GM12891 (cell line): ENCODE measurements around the gene MMEL1.

Experiments
- DNase-seq: peaks from one replicate; pipeline ENCODE4 v3.0.0; 2011; ENCODE audit warnings: low spot score; ENCODE audit not compliant: insufficient read length
- FAIRE-seq: peaks from 2 replicates; lab custom pipeline; 2011; peaks lifted over from hg19 to GRCh38; lab: Jason Lieb, UNC
- PAX5 ChIP-seq: IDR thresholded peaks from 2 replicates; pipeline ENCODE4 v1.6.1; 2011; ENCODE audit warnings: low read length, moderate library complexity, mild to moderate bottlenecking; ENCODE audit not compliant: insufficient read depth, severe bottlenecking
- POLR2A ChIP-seq: IDR thresholded peaks from 2 replicates; pipeline ENCODE4 v1.6.1; 2011; ENCODE audit warnings: low read depth, low read length, control low read depth
- POLR2AphosphoS5 ChIP-seq: IDR thresholded peaks from 2 replicates; pipeline ENCODE4 v1.6.1; 2011; ENCODE audit warnings: low read depth, low read length, control low read depth
- POU2F2 ChIP-seq: IDR thresholded peaks from 2 replicates; pipeline ENCODE4 v1.6.1; 2011; ENCODE audit warnings: low read depth, mild to moderate bottlenecking, control low read depth, low read length, moderate library complexity
- SPI1 ChIP-seq: IDR thresholded peaks from 2 replicates; pipeline ENCODE4 v1.6.1; 2011; ENCODE audit warnings: low read depth, low read length, control low read depth
- TAF1 ChIP-seq: IDR thresholded peaks from 2 replicates; pipeline ENCODE4 v1.6.1; 2011; ENCODE audit warnings: low read depth, low read length, control low read depth

The MMEL1 gene

GRCh38 chr1:2650967-2651645 is 18.3 kb upstream of the MMEL1 start:
- FAIRE-seq (no peak), DNase-seq (no peak)
- TF ChIP-seq POU2F2 = no peak
- TF ChIP-seq POLR2A = no peak
- TF ChIP-seq PAX5 = no peak
- TF ChIP-seq TAF1 = no peak
- no peak for TF ChIP-seq SPI1

GRCh38 chr1:2646837-2647236 is 14.0 kb upstream of the MMEL1 start:
- DNase-seq = no peak
- FAIRE-seq = no peak
- TF ChIP-seq POLR2A (no peak), SPI1 (no peak), POU2F2 (no peak), POLR2AphosphoS5 (no peak), TAF1 (no peak), PAX5 (no peak)

- TF ChIP-seq POLR2A (no peak), TAF1 (no peak), POLR2AphosphoS5 (no peak)
- FAIRE-seq = no peak
- DNase-seq = no peak
Observed at GRCh38 chr1:2645776-2646175, 13.0 kb upstream of the MMEL1 start.

GRCh38 chr1:2645143-2645542 is 12.3 kb upstream of the MMEL1 start:
- DNase-seq (no peak), FAIRE-seq (no peak)
- TF ChIP-seq POLR2AphosphoS5 (no peak), POLR2A (no peak), PAX5 (no peak), POU2F2 (no peak), TAF1 (no peak), SPI1 (no peak)

- DNase-seq (no peak), FAIRE-seq (no peak)
- TF ChIP-seq POLR2AphosphoS5 (no peak), PAX5 (no peak), SPI1 (no peak), POU2F2 (no peak), TAF1 (no peak), POLR2A (no peak)
Observed at GRCh38 chr1:2644591-2645101, 11.8 kb upstream of the MMEL1 start.

GRCh38 chr1:2644171-2644570 is 11.4 kb upstream of the MMEL1 start:
- no peak for TF ChIP-seq TAF1
- no peak for TF ChIP-seq PAX5
- TF ChIP-seq POLR2AphosphoS5 = no peak
- TF ChIP-seq POU2F2 = no peak
- no peak for TF ChIP-seq POLR2A
- no peak for TF ChIP-seq SPI1
- no peak for FAIRE-seq
- DNase-seq = no peak

GRCh38 chr1:2643414-2644077 is 10.7 kb upstream of the MMEL1 start:
- TF ChIP-seq POU2F2 = no peak
- no peak for TF ChIP-seq TAF1
- TF ChIP-seq POLR2A = no peak
- no peak for TF ChIP-seq SPI1
- no peak for TF ChIP-seq PAX5
- no peak for TF ChIP-seq POLR2AphosphoS5
- FAIRE-seq (no peak), DNase-seq (no peak)

- DNase-seq = peak; percentile 100
- TF ChIP-seq PAX5 (no peak), POLR2A (peak; percentile 42; the same call in 1 of the 2 replicates), POLR2AphosphoS5 (no peak)
- FAIRE-seq = peak; percentile 99
Observed at GRCh38 chr1:2642560-2643413, 10.0 kb upstream of the MMEL1 start.

- DNase-seq = no peak
- TF ChIP-seq POLR2AphosphoS5 (no peak), SPI1 (no peak), POLR2A (no peak), TAF1 (no peak), POU2F2 (no peak), PAX5 (no peak)
- no peak for FAIRE-seq
Observed at GRCh38 chr1:2642131-2642559, 9.3 kb upstream of the MMEL1 start.
